SH-SY5Y (cell line): Measurements from ENCODE around the gene HOXC13.

Source experiments
- GATA2 ChIP-seq: IDR thresholded peaks from 2 replicates; pipeline ENCODE4 v1.6.1; 2011; ENCODE audit warnings: mild to moderate bottlenecking, low read depth, low read length
- GATA3 ChIP-seq: IDR thresholded peaks from 2 replicates; pipeline ENCODE4 v1.6.1; 2011; ENCODE audit warnings: low read depth, mild to moderate bottlenecking, low read length, moderate library complexity

- TF ChIP-seq GATA3 (no peak), GATA2 (no peak)
Measured at GRCh38 chr12:53987787-53988230, 49.2 kb downstream of the HOXC13 start.
